GM21360 (cell line): ENCODE measurements around the gene TPCN2.

Experiments
- ATAC-seq: cut with Tn5 transposase; IDR thresholded peaks from one replicate; pipeline ENCODE4 v1.9.1; 2021; ENCODE audit warnings: mild to moderate bottlenecking, moderate library complexity; ENCODE audit not compliant: unreplicated experiment

Gene TPCN2

GRCh38 chr11:69108030-69108429 is 59.3 kb downstream of the TPCN2 start:
- ATAC-seq: no peak

GRCh38 chr11:69108559-69108958 is 59.8 kb downstream of the TPCN2 start:
- ATAC-seq: no peak

- ATAC-seq: no peak
Measured at GRCh38 chr11:69109101-69109500, 60.4 kb downstream of the TPCN2 start.

- no peak for ATAC-seq
Measured at GRCh38 chr11:69110451-69110850, 61.7 kb downstream of the TPCN2 start.

- ATAC-seq: no peak
Measured at GRCh38 chr11:69111624-69112542, 63.2 kb downstream of the TPCN2 start.

GRCh38 chr11:69113226-69113625 is 64.5 kb downstream of the TPCN2 start:
- no peak for ATAC-seq

- ATAC-seq: no peak
Measured at GRCh38 chr11:69113646-69114340, 65.1 kb downstream of the TPCN2 start.

GRCh38 chr11:69114362-69114761 is 65.6 kb downstream of the TPCN2 start:
- ATAC-seq: no peak

- ATAC-seq: no peak
Measured at GRCh38 chr11:69114811-69115523, 66.2 kb downstream of the TPCN2 start.

- ATAC-seq: no peak
Measured at GRCh38 chr11:69115586-69116560, 67.1 kb downstream of the TPCN2 start.

GRCh38 chr11:69116671-69117070 is 67.9 kb downstream of the TPCN2 start:
- ATAC-seq: no peak

GRCh38 chr11:69119190-69119589 is 70.5 kb downstream of the TPCN2 start:
- no peak for ATAC-seq

- no peak for ATAC-seq
Measured at GRCh38 chr11:69120096-69120875, 71.6 kb downstream of the TPCN2 start.

GRCh38 chr11:69121021-69121420 is 72.3 kb downstream of the TPCN2 start:
- no peak for ATAC-seq

- no peak for ATAC-seq
Measured at GRCh38 chr11:69121621-69122325, 73.0 kb downstream of the TPCN2 start.

- ATAC-seq: no peak
Measured at GRCh38 chr11:69122326-69122629, 73.5 kb downstream of the TPCN2 start.

GRCh38 chr11:69122630-69123431 is 74.1 kb downstream of the TPCN2 start:
- ATAC-seq: no peak
